GM21619 (cell line): ENCODE results near the gene ALPL.
"Not testable (repeated sequence)": the region's sequence is repeated elsewhere in the genome, so short reads cannot be mapped to it uniquely, and the experiment has no call there.

Experiments used
- ATAC-seq: cut with Tn5 transposase; IDR thresholded peaks from one replicate; pipeline ENCODE4 v1.9.1; 2021; ENCODE audit not compliant: unreplicated experiment

Gene ALPL

DNA sequence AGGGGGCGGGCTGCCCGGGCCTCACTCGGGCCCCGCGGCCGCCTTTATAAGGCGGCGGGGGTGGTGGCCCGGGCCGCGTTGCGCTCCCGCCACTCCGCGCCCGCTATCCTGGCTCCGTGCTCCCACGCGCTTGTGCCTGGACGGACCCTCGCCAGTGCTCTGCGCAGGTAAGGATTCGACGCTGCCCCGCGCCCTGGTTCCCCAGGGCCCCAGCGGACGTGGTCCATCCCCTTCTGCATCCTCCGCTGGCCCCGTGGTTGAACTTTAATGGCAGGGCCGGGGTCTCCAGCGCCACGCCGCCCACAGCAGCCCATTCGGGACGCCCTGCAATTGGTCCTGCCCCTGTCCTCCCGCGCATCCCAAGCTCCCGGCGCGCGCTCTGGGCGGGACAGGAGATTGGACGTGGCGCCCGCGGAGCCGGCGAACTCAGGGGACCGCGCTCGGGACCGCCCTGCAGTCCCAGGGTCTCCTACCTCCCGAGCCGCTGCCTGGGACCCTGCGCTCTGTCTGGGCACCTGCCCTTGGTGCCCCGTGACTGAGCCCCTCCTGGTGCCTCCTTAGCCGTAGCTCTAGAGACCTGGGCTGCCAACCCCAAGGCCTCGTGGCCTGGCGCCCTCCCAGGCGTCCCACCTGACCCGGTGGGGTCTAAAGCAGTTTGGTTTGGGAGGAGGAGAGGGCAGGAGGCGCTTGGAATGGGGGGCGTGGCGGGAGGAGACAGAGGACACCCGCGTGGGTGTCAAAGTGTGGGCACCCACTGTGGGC is at the start of gene ALPL:
ALPL (plus strand) TSS at position 73 of the 762 bp plus-strand sequence. CDS start 44,659 bp downstream, outside the sequence.
- no peak for ATAC-seq

DNA sequence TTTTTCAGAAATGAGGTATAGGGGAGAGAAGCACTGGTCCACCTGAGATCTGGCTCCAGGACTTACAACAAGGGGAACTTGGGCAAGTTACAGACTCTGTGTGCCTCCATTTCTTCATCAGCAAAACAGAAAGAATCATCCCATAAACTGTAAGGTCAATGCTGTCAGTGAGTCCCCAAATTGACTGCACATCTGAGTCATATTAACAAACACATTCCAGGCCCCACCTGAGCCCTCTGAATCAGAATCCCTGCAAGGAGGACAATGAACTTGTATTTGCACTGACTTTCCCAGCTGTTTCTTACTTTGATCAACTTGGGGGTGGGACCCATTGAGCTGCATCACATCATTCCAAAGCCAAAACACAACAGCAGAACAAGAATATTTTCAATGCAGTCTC is 44.1 kb upstream of the ALPL start:
- not testable (repeated sequence) for ATAC-seq

DNA sequence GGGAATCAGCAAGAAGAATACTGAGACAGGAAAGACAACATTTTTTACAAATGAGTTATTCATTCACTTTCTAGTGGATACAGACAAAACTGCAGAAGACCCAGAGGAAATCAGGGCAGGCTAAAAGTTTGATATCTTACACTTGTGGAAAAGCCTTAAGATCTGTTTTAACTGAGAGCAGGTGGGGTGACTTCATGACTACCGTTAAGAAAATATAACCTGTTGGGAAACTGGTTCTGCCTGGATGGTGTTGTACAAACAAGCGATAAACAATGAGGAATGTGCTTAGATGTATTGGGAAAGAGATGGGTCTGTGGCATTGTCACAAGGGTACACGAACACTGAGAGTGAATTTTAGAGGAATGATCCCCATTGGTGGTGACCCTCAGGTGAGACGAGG is 41.3 kb upstream of the ALPL start:
- ATAC-seq = not testable (repeated sequence)

- ATAC-seq = no peak
Observed at GRCh38 chr1:21468599-21468998, 40.6 kb upstream of the ALPL start.

DNA sequence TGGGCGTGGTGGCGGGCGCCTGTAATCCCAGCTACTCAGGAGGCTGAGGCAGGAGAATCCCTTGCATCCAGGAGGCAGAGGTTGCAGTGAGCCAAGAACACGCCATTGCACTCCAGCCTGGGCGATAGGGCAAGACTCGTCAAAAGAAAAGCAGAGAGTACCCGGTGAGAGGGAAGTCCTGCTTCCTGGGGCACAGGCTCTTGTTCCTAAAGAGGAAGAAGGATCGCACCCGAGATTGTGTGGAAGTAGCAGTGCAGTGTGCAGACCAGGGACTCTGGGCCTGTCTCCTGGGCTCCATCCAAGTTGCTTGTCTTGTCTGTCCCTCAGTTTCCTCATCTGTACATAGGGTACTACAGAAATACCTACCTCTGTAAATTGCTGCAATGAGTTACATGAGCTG is 39.6 kb upstream of the ALPL start:
- no peak for ATAC-seq

- no peak for ATAC-seq
Observed at GRCh38 chr1:21472861-21473260, 36.4 kb upstream of the ALPL start.

- no peak for ATAC-seq
Observed at GRCh38 chr1:21478356-21478755, 30.9 kb upstream of the ALPL start.

DNA sequence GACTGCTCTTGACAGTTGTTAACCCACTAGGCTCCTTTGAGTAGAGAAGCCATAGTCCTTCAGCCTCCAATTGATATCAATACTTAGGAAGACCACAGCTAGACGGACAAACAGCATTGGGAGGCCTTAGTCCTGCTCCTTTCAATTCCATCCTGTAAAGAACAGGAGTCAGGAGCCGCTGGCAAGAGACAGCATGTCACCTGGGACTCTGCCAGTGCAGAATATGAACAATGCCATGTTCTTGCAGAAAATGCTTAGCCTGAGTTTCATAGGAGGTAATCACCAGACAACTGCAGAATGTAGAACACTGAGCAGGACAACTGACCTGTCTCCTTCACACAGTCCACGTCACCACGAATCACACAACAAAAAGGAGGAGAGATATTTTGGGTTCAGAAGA is 25.3 kb upstream of the ALPL start:
- ATAC-seq = not testable (repeated sequence)

GRCh38 chr1:21489146-21489545 is 20.1 kb upstream of the ALPL start:
- ATAC-seq = no peak

DNA sequence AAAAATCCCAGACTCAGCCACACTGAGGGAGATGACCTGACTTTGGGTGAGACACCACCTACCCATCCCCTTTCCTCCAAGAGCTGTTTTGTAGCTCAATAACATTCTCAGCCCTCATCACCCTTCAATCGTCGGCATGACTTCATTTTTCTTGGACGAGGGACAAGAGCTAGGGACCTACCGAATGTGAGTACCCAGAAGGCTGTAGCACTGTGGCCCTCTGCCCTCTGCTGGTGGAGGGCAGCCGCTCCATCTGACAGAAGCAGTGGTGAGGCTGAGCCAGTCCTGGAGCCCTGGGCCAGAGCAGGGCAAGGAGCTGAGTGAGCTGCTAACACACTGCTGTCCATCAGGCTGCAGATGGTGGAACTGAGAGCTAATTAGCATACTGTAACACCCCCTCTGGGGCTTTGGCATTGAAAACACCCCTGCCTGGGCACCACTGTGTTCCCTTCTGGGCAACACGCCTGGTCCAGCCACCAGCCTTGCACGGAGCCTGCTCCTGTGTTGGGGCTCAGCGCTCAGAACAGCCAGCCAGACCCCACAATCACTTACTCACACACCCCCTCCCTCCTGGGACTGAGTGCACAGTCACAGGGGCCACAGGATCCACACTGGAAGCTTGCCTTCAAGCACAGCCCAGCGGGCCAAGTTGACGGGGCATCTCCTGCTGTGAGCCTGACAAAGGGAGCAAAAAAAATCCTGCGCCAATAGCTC is 18.3 kb upstream of the ALPL start:
- ATAC-seq = no peak

DNA sequence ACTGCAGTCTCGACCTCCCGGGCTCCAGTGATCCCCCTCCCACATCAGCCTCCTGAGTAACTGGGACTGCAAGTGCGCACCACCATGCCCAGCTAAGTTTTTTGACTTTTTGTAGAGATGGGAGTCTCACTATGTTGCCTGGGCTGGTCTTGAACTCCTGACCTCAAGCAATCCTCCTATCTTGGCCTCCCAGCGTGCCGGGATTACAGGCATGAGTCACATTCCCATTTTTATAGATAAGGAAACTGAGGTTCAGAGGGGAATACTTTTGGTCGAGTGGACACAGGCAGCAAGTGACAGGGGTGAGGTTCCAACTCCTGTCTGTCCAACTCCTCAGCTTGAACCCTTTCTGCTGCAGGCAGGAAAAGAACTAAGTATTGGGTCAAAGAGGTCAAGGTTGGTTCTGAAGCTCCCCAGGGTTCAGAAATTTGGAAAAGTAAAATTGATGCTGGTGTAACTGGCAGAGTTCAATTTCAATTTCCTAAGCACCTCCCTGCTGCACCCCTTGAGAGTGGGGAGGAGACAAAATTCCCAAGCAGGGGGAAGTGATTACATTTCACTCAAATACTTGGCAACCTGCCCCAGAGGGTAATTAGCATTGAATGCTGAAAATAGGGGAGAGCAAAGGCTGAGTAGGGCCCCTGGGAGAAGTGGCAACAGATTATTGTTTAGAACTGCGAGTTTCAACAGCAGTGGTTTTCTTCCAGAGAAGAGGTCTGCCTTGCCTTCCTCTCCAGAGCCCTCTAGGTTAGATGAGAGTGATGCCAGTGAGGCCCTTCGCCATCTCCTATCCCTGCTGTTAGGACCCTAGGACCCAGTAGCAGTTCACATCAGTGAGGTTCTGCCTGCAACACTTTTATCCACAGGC is 17.5 kb upstream of the ALPL start:
- ATAC-seq = no peak

GRCh38 chr1:21492356-21492625 is 16.9 kb upstream of the ALPL start:
- no peak for ATAC-seq

DNA sequence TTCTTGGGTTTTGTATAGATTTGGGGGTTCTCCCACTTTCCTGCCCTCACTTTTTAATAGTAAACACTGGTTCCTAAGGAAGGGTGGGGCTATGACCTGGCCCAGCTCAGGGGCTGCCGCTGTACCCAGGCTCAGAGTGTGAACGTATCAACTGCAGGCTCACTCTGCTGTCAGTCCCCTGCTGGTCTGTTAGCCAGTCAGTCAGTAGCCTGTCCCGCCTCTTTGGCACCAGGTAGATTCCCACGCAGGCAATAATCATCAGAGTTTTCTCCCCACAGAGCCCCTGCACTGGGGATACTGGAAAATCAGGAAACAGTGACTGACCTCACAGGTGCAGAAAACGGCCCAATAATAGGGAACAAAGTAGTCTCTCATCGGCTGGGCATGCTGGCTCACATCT is 15.0 kb upstream of the ALPL start:
- no peak for ATAC-seq

GRCh38 chr1:21495225-21495820 is 13.9 kb upstream of the ALPL start:
- no peak for ATAC-seq

- no peak for ATAC-seq
Observed at GRCh38 chr1:21496063-21496462, 13.2 kb upstream of the ALPL start.

DNA sequence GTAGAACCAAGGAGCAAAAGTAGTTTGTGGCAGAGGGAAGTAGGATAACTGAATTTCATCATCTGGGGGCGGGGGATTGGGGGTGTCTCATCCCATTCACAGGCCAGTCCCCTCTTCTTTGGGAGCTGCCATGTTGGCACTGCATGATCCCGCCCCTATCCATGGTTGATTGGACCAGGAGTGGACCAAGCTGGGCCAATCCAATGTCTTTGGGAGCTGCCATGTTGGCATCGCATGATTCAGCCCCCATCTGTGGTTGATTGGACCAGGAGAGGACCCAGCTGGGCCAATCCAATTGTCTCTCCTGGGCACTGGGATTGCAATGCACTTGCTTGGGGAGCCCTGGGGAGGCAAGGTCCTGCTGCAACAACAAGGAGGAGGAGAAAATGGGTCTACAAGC is 12.3 kb upstream of the ALPL start:
- ATAC-seq = no peak

- no peak for ATAC-seq
Observed at GRCh38 chr1:21497466-21498061, 11.7 kb upstream of the ALPL start.

GRCh38 chr1:21499283-21499950 is 9.8 kb upstream of the ALPL start:
- no peak for ATAC-seq

GRCh38 chr1:21503706-21504377 is 5.4 kb upstream of the ALPL start:
- ATAC-seq = no peak

GRCh38 chr1:21506804-21507203 is 2.4 kb upstream of the ALPL start:
- no peak for ATAC-seq
